AG09319 (cell line): Measurements from ENCODE around the gene MOSPD2.

ENCODE experiments used
- DNase-seq: peaks from one replicate; pipeline ENCODE4 v3.0.0-alpha.2; 2010; ENCODE audit warnings: low read depth; ENCODE audit errors: extremely low read depth
- CTCF ChIP-seq: IDR thresholded peaks from 2 replicates; pipeline ENCODE4 v1.5.1; 2011; ENCODE audit warnings: low read depth, mild to moderate bottlenecking, inconsistent platforms, low read length, moderate library complexity

The MOSPD2 gene

GRCh38 chrX:14956813-14957582 is 83.8 kb downstream of the MOSPD2 start:
- no peak for TF ChIP-seq CTCF
- DNase-seq: no peak

GRCh38 chrX:14963447-14964236 is 90.4 kb downstream of the MOSPD2 start:
- DNase-seq: no peak
- TF ChIP-seq CTCF: no peak

GRCh38 chrX:14964500-14964899 is 91.3 kb downstream of the MOSPD2 start:
- peak; percentile 26 for TF ChIP-seq CTCF
- DNase-seq: no peak
